Tibial artery (tissue), 4 donors: Measurements from ENCODE around the gene PRKD1.
"Not testable (repeated sequence)": the region's sequence is repeated elsewhere in the genome, so short reads cannot be mapped to it uniquely, and the experiment has no call there.

ENCODE experiments used
- DNase-seq, 2 donors: peaks; one replicate each; pipeline ENCODE4 v3.0.0-alpha.2; 2019
- H3K27ac ChIP-seq, 2 donors: fragments of 200-600 bp; sonication (generic) in 1 of 2; 1 replicate in 1 of 2; 2 replicates in 1 of 2; pipeline ENCODE4 v1.5.1; 2018 to 2019; ENCODE audit warnings: mild to moderate bottlenecking in 1 of 2
- H3K27me3 ChIP-seq, 2 donors: fragments of 200-600 bp; sonication (generic) in 1 of 2; one replicate each; pipeline versions ENCODE4 v1.5.1 to v1.6.0; 2016 to 2019
- H3K36me3 ChIP-seq, 3 donors: fragments of 200-600 bp; sonication (generic) in 2 of 3; one replicate each; pipeline ENCODE4 v1.5.1; 2016 to 2019; ENCODE audit warnings: mild to moderate bottlenecking in 2 of 3
- H3K4me1 ChIP-seq, 4 donors: fragments of 200-600 bp; sonication (generic) in 2 of 4; 1 replicate in 3 of 4; 2 replicates in 1 of 4; pipeline ENCODE4 v1.5.1; 2016 to 2019
- H3K4me3 ChIP-seq, 2 donors: fragments of 200-600 bp; sonication (generic) in 1 of 2; 1 replicate in 1 of 2; 2 replicates in 1 of 2; pipeline ENCODE4 v1.5.1; 2018 to 2019; ENCODE audit warnings: mild to moderate bottlenecking in 2 of 2
- H3K9me3 ChIP-seq, 3 donors: fragments of 200-600 bp; sonication (generic) in 1 of 3; one replicate each; pipeline ENCODE4 v1.5.1; 2016 to 2019
- CTCF ChIP-seq, 2 experiments: fragments of 200-600 bp in 1 of 2; fragments of 450-650 bp in 1 of 2; IDR thresholded peaks; one replicate each; pipeline ENCODE4 v1.5.1; 2017 to 2019; ENCODE audit warnings: antibody characterized with exemption in 2 of 2, mild to moderate bottlenecking in 1 of 2, moderate library complexity in 1 of 2
- intact Hi-C: fragments of 100-400 bp; cut with DNase I; formaldehyde crosslinking; loops from one replicate; pipeline ENCODE4 v1.15.0; 2023; ENCODE audit warnings: low total_unique reads

PRKD1 gene

GRCh38 chr14:29788093-29788492, 139.6 kb downstream of the PRKD1 start:
- no peaks in the 10 kb centered on the region for H3K36me3 ChIP-seq
- no peak overlapping the region for H3K4me3 ChIP-seq
- no peaks in the 10 kb centered on the region for H3K9me3 ChIP-seq
- H3K4me1 ChIP-seq: peaks cover 0 to 9% (median 0%) of the 10 kb centered on the region in 4 donors
- DNase-seq: no peak
- intact Hi-C loops: no loop called here
- no peak for TF ChIP-seq CTCF (IDR thresholded peaks at IDR 0.05)
- H3K27ac ChIP-seq: no peak overlapping the region
- no peaks in the 10 kb centered on the region for H3K27me3 ChIP-seq

DNA sequence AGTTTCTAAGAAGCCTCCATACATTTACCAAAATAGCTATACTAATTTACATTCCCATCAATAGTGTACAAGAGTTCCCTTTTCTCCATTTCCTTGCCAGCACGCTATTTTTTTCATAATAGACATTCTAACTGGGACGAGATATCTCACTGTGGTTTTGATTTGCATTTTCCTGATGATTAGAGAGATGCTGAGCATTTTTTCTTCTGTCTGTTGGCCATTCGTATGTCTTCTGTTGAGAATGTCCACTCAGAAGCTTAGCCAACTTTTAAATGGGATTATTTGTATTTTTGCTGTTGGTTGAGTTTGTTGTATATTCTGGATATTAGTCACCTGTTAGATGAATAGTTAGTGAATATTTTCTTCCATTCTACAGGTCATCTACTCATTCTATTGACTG, 144.1 kb downstream of the PRKD1 start:
- H3K27me3 ChIP-seq: no peaks in the 10 kb centered on the region
- H3K27ac ChIP-seq: no peak overlapping the region
- H3K9me3 ChIP-seq: no peaks in the 10 kb centered on the region
- H3K4me3 ChIP-seq: no peak overlapping the region
- no peak for DNase-seq
- no peaks in the 10 kb centered on the region for H3K36me3 ChIP-seq
- H3K4me1 ChIP-seq: no peaks in the 10 kb centered on the region
- TF ChIP-seq CTCF (IDR thresholded peaks at IDR 0.05): no peak
- intact Hi-C loops: no loop called here

GRCh38 chr14:29782041-29782440, 145.6 kb downstream of the PRKD1 start:
- no peak overlapping the region for H3K4me3 ChIP-seq
- H3K36me3 ChIP-seq: no peaks in the 10 kb centered on the region
- intact Hi-C loops: no loop called here
- no peaks in the 10 kb centered on the region for H3K4me1 ChIP-seq
- no peaks in the 10 kb centered on the region for H3K27me3 ChIP-seq
- peaks cover 0 to 2% (median 0%) of the 10 kb centered on the region in 3 donors for H3K9me3 ChIP-seq
- TF ChIP-seq CTCF (IDR thresholded peaks at IDR 0.05): no peak
- DNase-seq: no peak
- no peak overlapping the region for H3K27ac ChIP-seq

DNA sequence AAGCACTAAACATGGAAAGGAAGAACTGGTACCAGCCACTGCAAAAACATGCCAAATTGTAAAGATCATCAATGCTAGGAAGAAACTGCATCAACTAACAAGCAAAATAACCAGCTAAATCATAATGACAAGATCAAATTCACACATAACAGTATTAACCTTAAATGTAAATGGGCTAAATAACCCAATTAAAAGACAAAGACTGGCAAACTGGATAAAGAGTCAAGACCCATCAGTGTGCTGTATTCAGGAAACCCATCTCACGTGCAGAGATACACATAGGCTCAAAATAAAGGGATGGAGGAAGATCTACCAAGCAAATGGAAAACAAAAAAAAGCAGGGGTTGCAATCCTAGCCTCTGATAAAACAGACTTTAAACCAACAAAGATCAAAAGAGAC, 150.5 kb downstream of the PRKD1 start:
- H3K4me1 ChIP-seq, H3K27me3 ChIP-seq, H3K4me3 ChIP-seq, H3K9me3 ChIP-seq, H3K27ac ChIP-seq, H3K36me3 ChIP-seq, intact Hi-C loops, DNase-seq: not testable (repeated sequence)

DNA sequence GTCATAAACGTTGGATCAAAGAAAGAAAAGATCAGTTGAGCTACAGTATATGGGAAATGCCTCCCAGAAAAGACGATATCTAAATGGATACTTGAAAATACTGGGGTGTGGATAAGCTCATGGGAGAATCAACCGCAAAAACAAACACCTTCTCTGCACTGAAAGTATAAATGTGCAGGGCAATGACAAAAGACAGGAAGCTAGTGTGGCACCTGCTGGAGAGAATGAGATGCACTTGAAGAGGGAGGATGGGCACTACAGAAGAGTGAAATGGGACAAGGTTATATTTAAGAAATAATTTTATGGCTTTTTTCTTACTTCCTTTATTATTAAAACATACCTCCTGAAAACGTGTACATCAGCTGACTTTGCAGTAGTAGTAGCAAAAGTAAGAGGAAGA, 153.7 kb downstream of the PRKD1 start:
- intact Hi-C loops: no loop called here
- no peak for DNase-seq
- no peak for TF ChIP-seq CTCF (IDR thresholded peaks at IDR 0.05)

GRCh38 chr14:29763342-29763858, 164.2 kb downstream of the PRKD1 start:
- Histone ChIP-seq H3K36me3 (no peaks in the 10 kb centered on the region), H3K4me3 (no peak overlapping the region), H3K27ac (no peak overlapping the region), H3K27me3 (no peaks in the 10 kb centered on the region), H3K9me3 (no peaks in the 10 kb centered on the region), H3K4me1 (peaks cover 0 to 15% (median 0%) of the 10 kb centered on the region in 4 donors)
- intact Hi-C loops: no loop called here
- TF ChIP-seq CTCF (IDR thresholded peaks at IDR 0.05): no peak
- DNase-seq: no peak

More for the DNA sequence above, 153.7 kb downstream of the PRKD1 start:
- H3K27me3 ChIP-seq: no peaks in the 10 kb centered on the region
- H3K4me3 ChIP-seq: no peak overlapping the region
- no peak overlapping the region for H3K27ac ChIP-seq
- peaks cover 0 to 13% (median 0%) of the 10 kb centered on the region in 3 donors for H3K9me3 ChIP-seq
- H3K4me1 ChIP-seq: no peaks in the 10 kb centered on the region
- H3K36me3 ChIP-seq: peaks cover 0 to 5% (median 0%) of the 10 kb centered on the region in 3 donors
